ENCODE measurements around the gene SLC7A5.
A peak's percentile ranks its signal among the peaks of the same experiment; 100 is the strongest.

SLC7A5 gene

DNA sequence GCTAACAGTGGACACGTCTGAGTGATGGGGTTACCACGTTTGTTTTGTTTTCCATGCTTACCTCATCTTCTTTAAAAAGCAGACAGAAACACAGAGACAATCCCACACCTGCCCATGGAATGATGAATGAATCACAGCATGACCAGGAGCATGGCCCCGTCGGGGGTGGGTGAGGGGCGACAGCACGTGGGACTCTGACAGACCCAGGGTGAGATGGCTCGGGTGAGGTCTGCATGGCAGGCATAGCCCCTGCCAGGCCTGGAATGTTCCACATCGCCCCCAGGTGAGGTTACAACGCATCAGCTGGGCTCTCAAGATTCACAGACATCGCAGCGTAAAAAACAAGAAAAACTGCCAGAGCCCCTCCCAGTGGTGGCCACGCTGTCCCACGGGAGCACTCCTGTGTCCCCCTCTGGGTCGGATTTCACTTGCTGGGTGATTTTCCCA lies 18.1 kb downstream of the SLC7A5 start:
- peak overlapping the region; percentile 62 for H3K27ac Mint-ChIP-seq

DNA sequence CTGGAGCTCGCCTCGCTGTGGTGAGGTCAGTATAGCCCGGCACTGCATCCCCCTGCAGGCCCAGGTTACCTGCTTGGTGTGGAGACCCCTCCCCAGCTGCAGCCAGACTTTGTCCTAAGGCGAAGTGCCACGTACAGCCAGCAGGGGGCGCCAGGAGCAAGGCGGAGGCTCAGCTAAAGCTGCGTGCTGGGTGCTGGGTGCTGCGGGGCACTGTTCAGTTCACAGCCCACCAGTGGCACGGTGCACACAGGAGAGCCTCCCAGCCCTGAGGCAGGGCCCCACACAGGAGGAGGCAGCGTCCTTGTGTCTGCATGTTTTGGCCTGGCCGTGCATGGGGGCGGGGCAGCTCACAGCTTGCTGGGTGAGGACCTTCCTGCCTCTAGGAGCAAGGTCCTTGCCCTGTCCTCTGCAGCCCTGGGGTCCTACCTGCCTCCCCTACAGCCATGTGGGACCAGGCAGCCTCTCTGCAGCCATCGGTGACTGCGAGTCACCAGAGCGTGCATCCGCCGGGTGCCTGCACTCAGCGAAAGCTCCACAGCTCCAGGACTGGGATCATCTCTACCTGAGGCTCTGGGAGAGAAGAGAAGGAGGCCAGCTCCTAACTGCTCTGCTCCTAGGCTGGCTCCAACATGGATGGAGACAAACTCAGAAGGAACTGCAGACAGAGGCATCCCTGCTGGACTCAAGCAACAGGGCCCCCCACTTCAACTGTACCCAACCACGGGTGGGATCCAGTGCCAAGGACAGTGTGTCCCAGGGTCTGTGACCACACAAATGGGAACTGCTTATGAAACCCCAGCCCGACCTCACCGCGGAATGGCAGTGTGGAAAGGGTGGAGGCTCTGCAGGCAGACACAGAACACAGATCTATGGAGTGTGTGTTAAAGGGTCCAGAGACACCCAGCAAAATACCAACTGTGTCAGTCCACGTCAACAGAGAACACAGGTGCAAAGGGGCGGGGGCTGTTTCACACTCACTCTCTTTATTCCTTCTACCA lies 19.0 kb downstream of the SLC7A5 start:
- Mint-ChIP-seq H3K9me3 (no peaks in the 10 kb centered on the region), H3K4me3 (no peak overlapping the region), H3K36me3 (peaks cover 37% of the 10 kb centered on the region), H3K27ac (peak overlapping the region; percentile 62), H3K4me1 (peaks cover 29% of the 10 kb centered on the region), H3K27me3 (no peaks in the 10 kb centered on the region)
- CTCF ChIA-PET, result interaction anchor here (0.9 to 9.8 kb wide), 19 partner anchors 9 to 101 kb away, joined by 3 to 254 read pairs (median 7); partner anchors contain the start of genes BANP and SLC7A5
- DNase-seq, result peak; percentile 87

More for the DNA sequence above, 18.1 kb downstream of the SLC7A5 start:
- H3K36me3 Mint-ChIP-seq, result peaks cover 38% of the 10 kb centered on the region
- CTCF ChIA-PET, result interaction anchor here (1.1 to 9.8 kb wide), 5 partner anchors 10 to 71 kb away, joined by 3 to 254 read pairs (median 14); partner anchors contain the start of gene SLC7A5
- peaks cover 37% of the 10 kb centered on the region for H3K4me1 Mint-ChIP-seq
- no peaks in the 10 kb centered on the region for H3K9me3 Mint-ChIP-seq
- H3K27me3 Mint-ChIP-seq, result no peaks in the 10 kb centered on the region
- H3K4me3 Mint-ChIP-seq, result no peak overlapping the region
- DNase-seq, result no peak

GRCh38 chr16:87849419-87850008 lies 19.8 kb downstream of the SLC7A5 start:
- Mint-ChIP-seq H3K4me1 (peaks cover 24% of the 10 kb centered on the region), H3K36me3 (peaks cover 39% of the 10 kb centered on the region), H3K27me3 (no peaks in the 10 kb centered on the region), H3K27ac (peak overlapping the region; percentile 49), H3K4me3 (no peak overlapping the region), H3K9me3 (no peaks in the 10 kb centered on the region)
- DNase-seq, result no peak
- CTCF ChIA-PET, result interaction anchor here (0.9 to 9.8 kb wide), 18 partner anchors 10 to 102 kb away, joined by 3 to 254 read pairs (median 7); partner anchors contain the start of genes BANP and SLC7A5

DNA sequence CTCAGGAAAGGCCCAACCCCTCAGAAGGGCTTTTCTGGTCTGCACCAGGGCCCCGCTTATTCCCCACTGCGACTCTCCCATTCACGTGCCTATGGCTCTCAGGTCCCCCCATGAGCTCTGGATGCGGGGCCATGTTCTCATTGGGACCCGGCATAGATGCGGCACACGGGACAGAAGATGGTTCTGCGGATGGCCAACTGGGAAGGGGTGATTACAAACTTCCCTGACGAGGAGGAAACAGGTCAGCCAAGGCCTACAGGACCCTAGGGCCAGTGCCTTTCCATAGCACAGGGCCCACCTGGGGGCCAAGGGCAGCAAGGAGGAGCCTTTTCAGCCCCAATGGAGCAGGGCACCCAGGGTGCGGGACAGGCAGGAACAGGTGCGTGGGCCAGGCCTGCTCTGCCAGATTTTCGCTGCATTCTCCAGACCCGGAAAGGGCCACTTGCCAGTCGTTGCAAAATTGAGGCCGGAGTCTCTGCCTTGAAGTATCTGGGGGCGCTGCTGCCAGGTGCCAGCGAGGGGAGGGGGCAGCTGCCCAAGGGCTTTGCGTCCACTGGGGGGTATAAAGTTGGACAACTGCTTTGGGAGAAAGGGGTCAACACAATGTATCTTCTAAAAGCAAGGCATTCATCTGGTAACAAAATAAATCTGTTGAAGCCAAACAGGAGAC lies 20.5 kb downstream of the SLC7A5 start:
- Mint-ChIP-seq H3K27ac (no peak overlapping the region), H3K4me1 (peaks cover 20% of the 10 kb centered on the region), H3K27me3 (no peaks in the 10 kb centered on the region), H3K9me3 (no peaks in the 10 kb centered on the region), H3K4me3 (no peak overlapping the region), H3K36me3 (peaks cover 39% of the 10 kb centered on the region)
- no peak for DNase-seq
- CTCF ChIA-PET, result interaction anchor here (1.3 to 9.8 kb wide), 15 partner anchors 9 to 102 kb away, joined by 3 to 254 read pairs (median 9); partner anchors contain the start of genes BANP and SLC7A5

DNA sequence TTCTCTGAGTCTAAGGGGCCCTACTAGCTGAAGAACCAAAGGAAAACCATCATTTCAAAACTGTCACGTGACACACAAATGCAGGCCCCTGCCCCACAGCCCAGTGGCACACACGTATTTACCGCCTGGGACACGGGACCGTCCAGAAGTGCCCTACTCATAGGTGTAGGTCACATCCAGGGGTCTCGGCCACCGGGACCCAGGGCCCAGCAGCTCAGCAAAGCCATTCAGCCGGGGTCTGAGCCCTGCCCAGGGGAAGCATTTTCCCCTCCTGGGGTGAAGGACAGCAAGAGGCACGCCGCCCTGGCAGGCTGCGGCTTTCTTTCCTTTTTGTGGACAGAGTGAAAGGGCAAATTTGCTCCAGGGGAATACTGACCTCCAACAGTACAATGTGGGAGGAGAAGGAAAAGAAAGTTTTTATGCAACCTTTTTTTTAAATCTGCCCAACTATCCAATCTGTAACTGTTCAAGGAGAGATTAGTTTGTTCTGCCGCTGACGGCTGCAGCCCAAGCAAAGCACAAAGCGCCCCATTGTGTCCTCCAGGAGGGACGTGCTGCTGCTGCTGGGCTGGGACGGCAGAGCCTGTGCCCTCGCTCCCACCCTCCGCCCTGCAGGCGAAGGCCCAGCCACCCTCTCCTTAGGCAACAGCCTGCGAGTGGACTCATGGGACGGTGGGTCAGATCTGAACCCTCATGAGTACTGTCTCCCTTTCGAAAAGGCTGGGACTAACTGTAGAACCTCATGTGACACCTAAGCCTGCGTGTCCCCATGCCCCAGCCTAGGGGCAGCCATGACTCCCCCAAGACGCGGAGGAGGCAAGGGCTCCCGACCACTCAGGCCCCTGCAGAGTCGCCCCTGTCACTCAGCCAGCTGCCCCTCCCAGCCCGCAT lies 21.3 kb downstream of the SLC7A5 start:
- Mint-ChIP-seq H3K4me3 (no peak overlapping the region), H3K27ac (no peak overlapping the region), H3K36me3 (peaks cover 37% of the 10 kb centered on the region), H3K9me3 (no peaks in the 10 kb centered on the region), H3K4me1 (peaks cover 18% of the 10 kb centered on the region), H3K27me3 (no peaks in the 10 kb centered on the region)
- DNase-seq, result no peak
- CTCF ChIA-PET, result interaction anchor here (2.2 to 9.8 kb wide), 3 partner anchors 11 to 68 kb away, joined by 7 to 254 read pairs (median 80); partner anchors contain the start of gene SLC7A5

DNA sequence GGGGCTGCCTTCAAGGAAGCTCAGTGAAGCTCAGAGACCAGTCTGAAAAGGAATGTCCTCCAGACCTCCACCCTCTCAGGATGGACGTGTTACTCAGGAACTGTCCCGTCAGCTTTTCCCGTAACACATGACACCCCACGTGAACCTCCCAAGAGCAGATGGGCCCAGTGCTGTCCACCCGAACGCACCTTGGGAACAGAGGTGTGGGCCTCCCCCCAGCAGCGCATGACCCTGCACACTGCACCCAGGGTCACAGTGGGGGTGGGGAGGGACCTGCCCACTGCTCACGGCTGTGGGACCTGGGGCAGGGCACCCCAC lies 21.9 kb downstream of the SLC7A5 start:
- no peaks in the 10 kb centered on the region for H3K9me3 Mint-ChIP-seq
- no peak overlapping the region for H3K27ac Mint-ChIP-seq
- no peaks in the 10 kb centered on the region for H3K27me3 Mint-ChIP-seq
- H3K4me1 Mint-ChIP-seq, result peaks cover 19% of the 10 kb centered on the region
- DNase-seq, result no peak
- H3K36me3 Mint-ChIP-seq, result peaks cover 37% of the 10 kb centered on the region
- no peak overlapping the region for H3K4me3 Mint-ChIP-seq
- CTCF ChIA-PET, result interaction anchor here (8.6 to 9.8 kb wide), 2 partner anchors 22 to 67 kb away, joined by 80 to 254 read pairs; partner anchors contain the start of gene SLC7A5

- Mint-ChIP-seq H3K36me3 (peaks cover 37% of the 10 kb centered on the region), H3K4me1 (peaks cover 24% of the 10 kb centered on the region)
Measured at GRCh38 chr16:87846705-87847466, 22.4 kb downstream of the SLC7A5 start.

GRCh38 chr16:87845807-87846619 lies 23.3 kb downstream of the SLC7A5 start:
- H3K4me1 Mint-ChIP-seq, result peaks cover 25% of the 10 kb centered on the region
- H3K27me3 Mint-ChIP-seq, result no peaks in the 10 kb centered on the region
- no peaks in the 10 kb centered on the region for H3K9me3 Mint-ChIP-seq
- H3K27ac Mint-ChIP-seq, result no peak overlapping the region
- H3K4me3 Mint-ChIP-seq, result no peak overlapping the region
- CTCF ChIA-PET, result interaction anchor here (1.0 to 9.8 kb wide), 3 partner anchors 24 to 66 kb away, joined by 3 to 254 read pairs (median 80); partner anchors contain the start of gene SLC7A5
- H3K36me3 Mint-ChIP-seq, result peaks cover 38% of the 10 kb centered on the region
- no peak for DNase-seq

More at GRCh38 chr16:87846705-87847466, 22.4 kb downstream of the SLC7A5 start:
- CTCF ChIA-PET, result interaction anchor here (8.6 to 9.8 kb wide), 2 partner anchors 23 to 67 kb away, joined by 80 to 254 read pairs; partner anchors contain the start of gene SLC7A5
- Mint-ChIP-seq H3K27ac (no peak overlapping the region), H3K4me3 (no peak overlapping the region), H3K9me3 (no peaks in the 10 kb centered on the region), H3K27me3 (no peaks in the 10 kb centered on the region)
- no peak for DNase-seq

- no peak for DNase-seq
Measured at GRCh38 chr16:87845213-87845612, 24.1 kb downstream of the SLC7A5 start.

DNA sequence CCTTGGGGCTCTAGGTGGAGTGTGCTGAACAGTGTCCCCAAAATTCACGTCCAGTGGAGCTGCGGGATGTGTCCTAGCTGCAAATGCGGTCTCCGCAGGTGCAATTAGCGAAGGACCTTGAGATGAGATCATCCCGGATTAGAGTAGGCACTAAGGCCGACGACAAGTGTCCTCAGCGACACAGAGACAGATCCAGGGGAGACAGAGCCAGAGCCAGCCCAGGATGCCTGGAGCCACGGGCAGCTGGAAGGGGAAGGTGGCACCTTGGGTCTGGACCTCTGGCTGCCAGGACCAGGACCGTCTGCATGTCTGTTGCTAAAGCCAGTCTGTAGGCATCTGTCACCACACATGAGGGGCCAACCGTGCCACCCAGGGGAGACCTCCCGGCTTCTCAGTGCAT lies 24.5 kb downstream of the SLC7A5 start:
- H3K4me1 Mint-ChIP-seq, result peaks cover 21% of the 10 kb centered on the region
- H3K36me3 Mint-ChIP-seq, result peaks cover 34% of the 10 kb centered on the region
- H3K4me3 Mint-ChIP-seq, result no peak overlapping the region
- H3K9me3 Mint-ChIP-seq, result no peaks in the 10 kb centered on the region
- no peak for DNase-seq
- no peak overlapping the region for H3K27ac Mint-ChIP-seq
- no peaks in the 10 kb centered on the region for H3K27me3 Mint-ChIP-seq
- CTCF ChIA-PET, result interaction anchor here (9.8 kb wide), 1 partner anchor 25 kb away, joined by 254 read pairs; the partner anchor contains the start of gene SLC7A5

More at GRCh38 chr16:87845213-87845612, 24.1 kb downstream of the SLC7A5 start:
- CTCF ChIA-PET, result interaction anchor here (8.6 to 9.8 kb wide), 2 partner anchors 24 to 65 kb away, joined by 80 to 254 read pairs; partner anchors contain the start of gene SLC7A5
- H3K4me3 Mint-ChIP-seq, result no peak overlapping the region
- peaks cover 36% of the 10 kb centered on the region for H3K36me3 Mint-ChIP-seq
- H3K27me3 Mint-ChIP-seq, result no peaks in the 10 kb centered on the region
- H3K4me1 Mint-ChIP-seq, result peaks cover 25% of the 10 kb centered on the region
- H3K9me3 Mint-ChIP-seq, result no peaks in the 10 kb centered on the region
- no peak overlapping the region for H3K27ac Mint-ChIP-seq

DNA sequence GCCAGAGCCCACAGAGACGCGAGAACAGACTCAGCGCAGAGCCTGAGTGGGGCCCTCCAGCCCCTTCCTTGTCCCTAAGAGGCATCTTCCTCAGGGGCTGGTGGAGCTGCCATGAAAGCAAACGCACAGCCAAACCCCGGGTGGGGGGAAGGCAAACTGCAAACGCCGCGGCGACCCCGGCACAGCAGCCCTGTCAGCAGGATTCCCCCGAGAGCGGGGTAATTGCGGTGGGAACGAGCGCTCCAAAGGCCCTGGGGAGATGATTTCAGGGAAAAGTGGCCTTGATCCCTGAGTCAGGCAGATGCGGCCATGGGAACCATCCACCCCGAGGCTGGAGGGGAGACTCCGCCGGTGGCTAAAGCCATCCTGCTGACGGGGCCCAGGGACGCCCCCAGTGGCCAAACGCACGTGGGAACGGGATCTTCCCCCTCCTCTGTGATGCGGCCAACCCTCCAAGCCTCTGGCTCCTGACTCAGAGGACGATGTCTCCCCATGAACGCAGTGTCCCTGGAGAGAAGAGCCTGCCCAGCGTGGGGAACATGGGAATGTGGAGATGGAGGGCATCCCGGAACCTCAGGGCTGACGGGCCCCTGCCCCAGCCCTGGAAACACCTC lies 25.1 kb downstream of the SLC7A5 start:
- Mint-ChIP-seq H3K36me3 (peaks cover 29% of the 10 kb centered on the region), H3K27ac (no peak overlapping the region), H3K4me1 (peaks cover 21% of the 10 kb centered on the region), H3K4me3 (no peak overlapping the region), H3K9me3 (no peaks in the 10 kb centered on the region), H3K27me3 (no peaks in the 10 kb centered on the region)
- no peak for DNase-seq
- CTCF ChIA-PET, result interaction anchor here (1.6 to 9.8 kb wide), 2 partner anchors 9 to 25 kb away, joined by 4 to 254 read pairs; partner anchors contain the start of gene SLC7A5

All from activated naive CD4-positive, alpha-beta T cell treated with anti-CD3 and anti-CD28 coated beads, Interleukin-2, amount 10 ng/mL, durations not matched to agents 7 days and 5 days (primary cell).